Heart left ventricle (tissue), 13 donors: Measurements from ENCODE around the gene DTNB.

Source experiments
- CTCF ChIP-seq, 12 donors: fragments of 200-600 bp; sonication (generic) in 4 of 12; IDR thresholded peaks; one replicate each; pipeline versions ENCODE4 v1.5.0 to v1.8.0; 2018 to 2022; ENCODE audit warnings: antibody characterized with exemption in 12 of 12, mild to moderate bottlenecking in 5 of 12
- POLR2A ChIP-seq, 2 donors: fragments of 450-650 bp; IDR thresholded peaks; one replicate each; pipeline ENCODE4 v1.6.1; 2017; ENCODE audit warnings: antibody characterized with exemption in 2 of 2, mild to moderate bottlenecking in 2 of 2, moderate library complexity in 2 of 2
- donor health status: ischemic (EF 13 %, LVEDD 7.1; RV severe dilation, severe dysfunction).
- donor health status: DM: no; HTN: yes; CAD: no.
- donor health status: DM: no; HTN: no; CAD: no.
- donor health status: ischemic (EF 25% LVEDD 6.9; RV normal size, moderate dysfunction).
- donor health status: ischemic (EF 25% LVEDD 5.7; RV mildly dilated, moderate dysfunction).
- donor health status: ischemic (EF 35%, LVEDD 5.7; RV mildly dilated, moderate dysfunction).
- donor health status: nonischemic (EF 11% LVEDD 7.7; RV severe dilation, severe dysfunction).
- donor health status: DM: yes; HTN: yes; CAD: no.
- donor health status: PGD.
- donor health status: ischemic (EF 29% LVEDD 5.4; RV normal size, mild dysfunction).
- donor health status: nonischemic (EF 23%, LVEDD 6.1; RV moderate dilation, normal function).

GRCh38 chr2:25639696-25640095 is 33.7 kb downstream of the DTNB start:
- TF ChIP-seq POLR2A (IDR thresholded peaks at IDR 0.05) (no peak), CTCF (IDR thresholded peaks at IDR 0.05) (no peak)
